Measurements from ENCODE around the gene IGF1. TPM values are rescaled to one million over a fixed set of nuclear protein-coding genes. Genes with fewer than 3 reads are reported as not detected.

The IGF1 gene
- total RNA-seq, 4 donors from 2014 or later, result 0.84 to 42.3 (median 4.9) TPM

- DNase-seq (ENCODE audit: low spot score in 2 of 2), result no peak
- WGBS, 2 donors, result 86 to 93% methylated on average over 1 of the region's 1 CpG
- intact Hi-C loops (cut with DNase I; ENCODE audit: low total_unique reads), result loop anchor here (10.0 kb wide), 1 partner anchor 569 kb away; the partner anchor contains the start of gene ASCL1
- no peak for TF ChIP-seq POLR2A (IDR thresholded peaks at IDR 0.05)
- no peak overlapping the region for H3K4me3 ChIP-seq (ENCODE audit: low read depth, poor library complexity, severe bottlenecking)
Measured at GRCh38 chr12:102385343-102385742, 95.0 kb downstream of the IGF1 start.

GRCh38 chr12:102379346-102380162 is 100.8 kb downstream of the IGF1 start:
- TF ChIP-seq CTCF (IDR thresholded peaks at IDR 0.05) (no peak), POLR2A (IDR thresholded peaks at IDR 0.05) (no peak)
- WGBS, 2 donors, result 30 to 39% methylated on average over 3 of the region's 3 CpGs

GRCh38 chr12:102376781-102377180 is 103.6 kb downstream of the IGF1 start:
- no peak for TF ChIP-seq CTCF (IDR thresholded peaks at IDR 0.05)
- no peak for TF ChIP-seq POLR2A (IDR thresholded peaks at IDR 0.05)
- intact Hi-C loops (cut with DNase I; ENCODE audit: low total_unique reads), result no loop called here
- H3K4me3 ChIP-seq (ENCODE audit: low read depth, poor library complexity, severe bottlenecking), result no peak overlapping the region
- DNase-seq (ENCODE audit: low spot score in 2 of 2), result no peak

More at GRCh38 chr12:102379346-102380162, 100.8 kb downstream of the IGF1 start:
- DNase-seq (ENCODE audit: low spot score in 2 of 2), result no peak
- no peak overlapping the region for H3K4me3 ChIP-seq (ENCODE audit: low read depth, poor library complexity, severe bottlenecking)
- intact Hi-C loops (cut with DNase I; ENCODE audit: low total_unique reads), result loop anchor here (10.0 kb wide), 1 partner anchor 575 kb away; the partner anchor contains the start of gene ASCL1

GRCh38 chr12:102376181-102376747 is 104.1 kb downstream of the IGF1 start:
- no peak for DNase-seq (ENCODE audit: low spot score in 2 of 2)
- 83 to 91% methylated on average over 5 of the region's 5 CpGs for WGBS, 2 donors
- H3K4me3 ChIP-seq (ENCODE audit: low read depth, poor library complexity, severe bottlenecking), result no peak overlapping the region
- intact Hi-C loops (cut with DNase I; ENCODE audit: low total_unique reads), result no loop called here
- TF ChIP-seq POLR2A (IDR thresholded peaks at IDR 0.05) (no peak), CTCF (IDR thresholded peaks at IDR 0.05) (no peak)

GRCh38 chr12:102374190-102374589 is 106.2 kb downstream of the IGF1 start:
- 64% methylated on average over 1 of the region's 1 CpG for WGBS, 2 donors
- no peak for DNase-seq (ENCODE audit: low spot score in 2 of 2)
- TF ChIP-seq CTCF (IDR thresholded peaks at IDR 0.05) (no peak), POLR2A (IDR thresholded peaks at IDR 0.05) (no peak)
- no peak overlapping the region for H3K4me3 ChIP-seq (ENCODE audit: low read depth, poor library complexity, severe bottlenecking)
- intact Hi-C loops (cut with DNase I; ENCODE audit: low total_unique reads), result no loop called here

GRCh38 chr12:102372087-102372486 is 108.3 kb downstream of the IGF1 start:
- intact Hi-C loops (cut with DNase I; ENCODE audit: low total_unique reads), result no loop called here
- TF ChIP-seq POLR2A (IDR thresholded peaks at IDR 0.05), result no peak
- no peak for TF ChIP-seq CTCF (IDR thresholded peaks at IDR 0.05)
- no peak for DNase-seq (ENCODE audit: low spot score in 2 of 2)
- WGBS, 2 donors, result 54 to 70% methylated on average over 3 of the region's 3 CpGs
- no peak overlapping the region for H3K4me3 ChIP-seq (ENCODE audit: low read depth, poor library complexity, severe bottlenecking)
